Midbrain (tissue), 1 donor: ENCODE data around the gene CDIP1.
A peak's percentile ranks its signal among the peaks of the same experiment; 100 is the strongest.

ENCODE experiments used
- DNase-seq: peaks from one replicate; lab custom pipeline; 2025; lab: John Stamatoyannopoulos, UW

The CDIP1 gene

DNA sequence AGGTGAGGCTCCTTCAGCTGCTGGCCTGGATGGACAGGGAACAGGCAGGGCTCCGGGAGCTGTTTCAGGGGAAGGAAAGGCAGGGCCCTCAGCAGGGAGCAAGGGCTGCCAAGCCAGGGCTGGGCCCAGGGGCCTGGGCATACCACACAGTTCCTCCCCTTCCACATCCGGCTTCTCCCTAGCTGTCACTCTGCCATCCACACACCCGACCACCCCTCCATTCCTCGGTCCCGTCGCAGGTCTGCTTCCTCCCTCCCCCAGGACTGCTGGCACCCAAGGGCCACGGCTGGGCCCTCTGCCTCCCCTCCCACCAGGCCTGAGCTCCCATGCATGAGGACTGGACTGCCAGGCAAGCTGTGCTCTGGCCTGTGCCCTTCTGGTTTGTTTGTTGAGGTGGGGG, 24.0 kb downstream of the CDIP1 start:
- DNase-seq, result no peak

DNA sequence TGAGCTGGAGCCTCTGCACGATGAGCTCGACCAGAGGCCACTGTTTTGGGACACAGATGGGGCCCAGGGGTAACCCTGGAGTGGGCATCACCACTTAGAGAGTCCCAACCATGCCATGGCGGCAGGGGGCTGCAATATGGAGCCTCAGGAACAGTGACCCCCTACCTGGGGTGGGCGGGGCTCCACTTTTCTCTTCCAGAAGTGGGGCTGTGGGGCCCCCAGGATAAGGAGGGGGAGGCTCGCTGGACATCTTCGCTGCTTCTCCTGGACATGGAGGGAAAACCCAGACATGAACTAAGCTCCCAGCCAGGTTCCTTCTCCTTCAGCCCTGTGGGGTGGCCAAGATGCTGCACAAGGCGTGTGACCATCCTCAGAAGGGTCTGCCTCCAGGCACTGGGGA, 24.7 kb downstream of the CDIP1 start:
- no peak for DNase-seq

DNA sequence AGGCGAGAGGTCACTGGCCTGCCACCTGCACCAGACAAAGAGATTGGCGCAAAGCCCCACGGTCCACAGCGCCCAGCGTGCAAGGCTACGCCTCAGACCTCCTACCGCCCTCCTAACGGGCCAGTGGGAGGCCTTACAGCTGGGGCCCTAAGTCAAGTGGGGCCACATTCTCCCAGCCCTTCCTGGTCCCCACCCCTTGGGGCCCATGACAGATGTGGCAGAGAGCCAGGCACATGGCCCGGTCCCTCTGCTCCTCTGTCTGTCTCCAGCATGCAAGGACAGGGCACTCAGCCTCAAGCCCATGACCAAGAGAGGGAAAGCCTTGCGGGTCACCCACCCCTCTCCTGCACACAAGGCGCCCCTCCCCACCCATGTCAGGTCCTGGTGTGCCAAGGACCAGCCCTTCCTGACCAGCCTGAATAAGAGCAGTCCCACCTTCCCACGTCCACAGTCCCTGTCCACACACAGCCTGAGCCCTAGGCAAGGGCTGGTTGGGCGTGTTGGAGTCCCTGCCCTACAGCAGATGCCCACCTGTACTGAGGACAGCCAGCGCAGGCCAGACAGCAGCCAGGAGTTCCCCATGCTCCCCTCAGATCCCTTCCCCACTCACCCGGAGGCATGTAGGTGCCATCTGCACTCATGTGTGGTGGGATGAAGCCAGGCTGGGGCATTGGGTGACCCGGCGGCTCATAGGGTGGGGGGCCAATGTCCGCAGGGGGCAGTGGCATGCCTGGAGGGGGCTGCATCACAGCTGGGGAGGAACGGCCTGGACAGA, 25.3 kb downstream of the CDIP1 start:
- no peak for DNase-seq

DNA sequence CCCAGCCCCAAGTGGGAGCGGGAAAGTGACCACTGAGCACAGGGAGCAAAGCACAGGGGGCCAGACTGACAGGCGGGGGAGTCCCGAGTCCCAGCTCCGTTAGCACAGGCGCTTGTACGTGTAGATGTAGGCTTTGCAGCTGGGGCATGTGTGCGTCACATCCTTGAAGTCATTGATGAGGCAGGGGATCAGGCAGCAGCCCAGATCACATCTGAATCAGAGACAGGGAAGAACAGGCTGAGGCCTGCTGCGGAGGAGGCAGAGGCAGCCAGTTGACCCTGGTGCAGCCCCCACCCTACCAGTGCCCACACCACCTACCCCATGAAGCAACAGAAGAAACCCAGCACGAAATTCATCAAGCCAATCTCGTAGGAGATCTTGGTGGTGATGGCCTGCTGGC, 26.1 kb downstream of the CDIP1 start:
- DNase-seq, result no peak

DNA sequence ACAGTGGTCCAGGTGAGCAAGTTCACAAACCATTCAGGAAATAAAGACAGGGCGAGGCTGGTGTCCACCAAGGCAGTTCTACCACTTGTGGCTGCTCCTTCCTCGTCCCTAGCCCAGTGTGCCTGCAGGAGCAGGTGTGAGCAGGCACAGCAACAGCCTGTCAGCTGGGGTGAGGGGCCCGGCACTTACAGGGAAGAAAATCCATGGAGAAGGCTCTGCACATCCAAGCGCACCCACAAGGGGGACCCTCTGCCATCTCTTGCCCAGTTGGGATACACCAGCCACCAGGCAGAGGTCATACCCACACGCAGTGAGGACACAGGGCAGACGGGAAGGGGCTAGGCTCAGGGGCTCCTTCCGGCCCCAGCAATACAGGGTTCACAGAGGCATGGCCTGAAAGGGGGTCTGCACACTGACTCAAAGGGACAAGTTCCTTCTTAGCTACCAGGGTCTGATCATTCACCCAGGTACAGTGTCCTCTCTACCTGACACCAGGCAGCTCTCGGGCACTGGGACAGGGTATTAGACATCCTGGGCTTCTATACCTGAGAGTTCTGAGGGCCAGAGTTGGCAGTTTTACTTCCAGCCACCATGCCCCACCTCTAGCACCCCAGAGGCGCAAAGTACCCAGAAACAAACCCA, 27.0 kb downstream of the CDIP1 start:
- peak; percentile 37 for DNase-seq

DNA sequence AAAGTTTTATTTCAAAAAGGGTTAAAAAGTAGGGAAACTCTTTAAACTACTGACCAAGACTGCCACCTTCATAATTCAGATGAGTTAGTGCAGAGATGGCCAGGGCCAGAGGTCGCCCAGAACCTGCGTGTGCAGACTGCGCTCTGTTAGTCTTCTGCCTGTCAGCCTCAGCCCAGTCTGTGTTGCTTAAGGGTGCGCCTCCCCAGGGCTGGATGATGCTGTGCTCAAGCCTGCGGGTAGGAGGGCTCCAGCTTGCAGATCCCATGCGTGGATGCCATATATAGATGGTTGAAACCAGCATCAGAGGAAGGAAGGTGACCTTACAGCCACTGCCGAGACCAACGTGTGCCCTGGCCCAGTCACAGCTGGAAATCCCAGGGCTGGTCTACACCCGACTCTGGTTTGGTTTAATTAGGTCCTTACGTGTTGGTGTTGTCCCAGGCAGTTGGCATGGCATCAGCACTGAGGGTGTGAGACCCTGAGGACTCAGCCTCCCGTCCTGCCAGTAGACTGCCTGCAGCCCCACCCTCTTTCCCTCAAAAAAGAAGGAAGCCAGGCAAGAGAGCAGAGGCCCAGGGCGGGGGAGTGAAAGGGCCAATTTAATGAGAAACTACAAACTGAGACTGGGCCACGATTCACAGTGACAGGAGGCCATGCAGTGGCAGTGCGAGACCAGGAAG, 27.7 kb downstream of the CDIP1 start:
- DNase-seq, result no peak

DNA sequence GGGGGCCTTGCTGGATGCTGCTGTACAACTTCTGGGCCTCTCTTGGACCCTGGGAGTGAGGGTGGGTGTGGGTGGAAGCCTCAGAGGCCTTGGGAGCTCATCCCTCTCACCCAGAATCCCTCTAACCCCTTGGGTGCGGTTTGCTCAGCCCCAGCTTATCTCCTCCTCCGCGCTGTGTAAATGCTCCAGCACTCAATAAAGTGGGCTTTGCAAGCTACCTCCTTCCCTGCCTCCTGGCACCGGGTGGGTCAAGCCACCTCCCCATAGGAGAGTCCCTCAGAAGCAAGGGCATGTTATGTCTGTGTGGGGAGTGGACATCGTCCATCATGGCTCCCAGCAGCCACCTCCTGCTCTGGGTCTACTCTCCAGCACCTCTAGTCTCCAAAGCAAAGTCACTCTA, 28.4 kb downstream of the CDIP1 start:
- DNase-seq, result no peak

DNA sequence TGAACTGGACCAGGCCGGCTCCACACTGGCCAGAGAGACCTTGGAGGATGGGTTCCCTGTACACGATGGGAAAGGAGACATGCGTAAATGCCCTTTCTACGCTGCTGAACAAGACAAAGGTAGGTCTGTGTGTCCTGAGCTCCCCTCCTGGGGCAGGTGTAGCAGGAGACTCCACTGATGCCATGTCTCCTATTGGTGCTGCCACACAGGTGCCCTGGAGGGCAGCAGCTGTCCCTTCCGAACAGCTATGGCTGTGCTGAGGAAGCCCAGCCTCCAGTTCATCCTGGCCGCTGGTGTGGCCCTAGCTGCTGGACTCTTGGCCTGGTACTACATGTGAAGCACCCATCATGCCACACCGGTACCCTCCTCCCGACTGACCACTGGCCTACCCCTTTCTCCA, 29.2 kb downstream of the CDIP1 start:
- no peak for DNase-seq

DNA sequence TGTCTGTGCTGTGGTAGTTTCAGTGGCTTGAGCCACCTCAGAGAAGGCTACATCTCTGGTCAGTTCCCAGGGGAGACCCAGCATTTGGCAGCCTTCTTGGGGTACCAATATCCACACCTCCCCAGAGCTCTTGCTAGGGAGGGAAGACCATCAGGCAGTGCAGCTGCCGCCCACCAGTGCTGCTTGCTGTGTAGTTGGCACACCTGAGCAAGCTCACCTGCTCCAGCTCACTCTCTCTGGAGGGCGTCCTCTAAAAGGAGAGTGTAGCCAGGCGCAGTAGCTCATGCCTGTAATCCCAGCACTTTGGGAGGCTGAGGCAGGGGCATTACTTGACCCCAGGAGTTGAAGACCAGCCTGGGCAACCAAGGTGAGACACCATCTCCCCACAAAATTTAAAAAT, 29.8 kb downstream of the CDIP1 start:
- DNase-seq, result no peak

DNA sequence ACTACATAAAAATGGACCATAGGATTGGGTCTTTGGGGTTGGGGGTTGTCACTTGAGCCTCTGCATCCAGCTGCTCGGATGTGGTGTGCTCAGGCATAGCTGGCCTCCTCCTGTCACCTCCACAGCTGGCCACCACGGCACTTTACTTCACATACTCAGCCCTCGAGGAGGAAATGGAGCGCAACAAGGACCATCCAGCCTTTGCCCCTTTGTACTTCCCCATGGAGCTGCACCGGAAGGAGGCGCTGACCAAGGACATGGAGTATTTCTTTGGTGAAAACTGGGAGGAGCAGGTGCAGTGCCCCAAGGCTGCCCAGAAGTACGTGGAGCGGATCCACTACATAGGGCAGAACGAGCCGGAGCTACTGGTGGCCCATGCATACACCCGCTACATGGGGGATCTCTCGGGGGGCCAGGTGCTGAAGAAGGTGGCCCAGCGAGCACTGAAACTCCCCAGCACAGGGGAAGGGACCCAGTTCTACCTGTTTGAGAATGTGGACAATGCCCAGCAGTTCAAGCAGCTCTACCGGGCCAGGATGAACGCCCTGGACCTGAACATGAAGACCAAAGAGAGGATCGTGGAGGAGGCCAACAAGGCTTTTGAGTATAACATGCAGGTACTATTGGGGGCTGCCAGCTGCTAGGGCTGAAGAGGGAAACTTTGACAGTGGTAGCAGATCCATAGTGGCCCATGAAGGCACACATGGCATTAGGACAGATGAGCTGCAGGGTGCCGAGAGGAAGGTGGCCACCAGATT, 30.8 kb downstream of the CDIP1 start:
- no peak for DNase-seq

DNA sequence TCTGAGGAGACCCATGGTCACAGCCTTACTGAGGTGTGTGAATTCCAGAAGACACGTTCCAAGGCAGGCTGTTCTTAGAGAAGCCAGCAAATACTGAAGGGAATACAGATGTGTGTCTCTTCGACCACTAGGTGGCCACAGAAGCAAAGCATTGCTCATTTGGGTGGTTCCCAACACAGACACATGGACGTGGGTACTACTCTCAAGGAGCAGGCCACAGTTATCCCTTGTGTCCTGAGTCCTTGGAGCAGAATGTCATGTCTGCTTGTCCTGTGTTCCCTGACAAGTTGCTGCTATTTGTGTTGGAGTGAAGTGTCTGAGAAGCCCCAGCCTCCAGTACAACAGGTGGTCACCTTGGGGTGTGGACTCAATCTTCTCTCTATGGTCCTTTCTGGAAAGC, 32.1 kb downstream of the CDIP1 start:
- DNase-seq, result peak; percentile 80

DNA sequence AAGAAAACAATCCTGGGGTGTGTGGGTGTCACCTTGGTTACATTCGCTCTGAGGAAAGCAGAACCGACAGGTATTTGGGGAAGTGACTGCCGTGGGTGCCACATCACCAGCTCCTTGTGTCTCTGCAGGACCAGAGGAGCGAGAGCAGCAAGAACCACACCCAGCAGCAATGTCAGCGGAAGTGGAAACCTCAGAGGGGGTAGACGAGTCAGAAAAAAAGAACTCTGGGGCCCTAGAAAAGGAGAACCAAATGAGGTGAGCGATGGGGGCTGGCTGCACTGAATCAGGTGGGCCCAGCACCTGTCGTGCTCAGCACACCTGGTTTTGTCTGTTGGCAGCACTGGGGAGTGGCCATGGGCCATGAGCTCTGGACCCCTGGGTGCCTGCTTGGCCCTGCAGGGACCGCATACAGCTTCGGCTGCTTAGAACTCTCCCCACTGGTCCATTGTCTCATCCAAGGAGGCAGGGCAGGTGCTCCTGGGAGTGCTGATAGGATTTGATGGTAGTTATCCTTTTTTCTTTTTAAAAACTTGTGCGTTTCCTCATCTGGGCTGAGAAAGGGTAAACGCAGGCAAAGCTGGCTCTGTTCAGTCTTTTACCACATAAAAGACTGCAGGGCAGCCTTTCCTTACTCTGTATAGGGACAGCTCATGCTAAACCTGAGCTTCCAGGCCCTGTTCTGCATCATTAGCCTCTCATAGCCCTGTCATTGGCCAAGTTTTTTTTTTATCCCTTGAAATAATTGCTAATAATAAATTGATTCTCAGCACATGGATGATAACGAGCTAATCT, 33.0 kb downstream of the CDIP1 start:
- no peak for DNase-seq

DNA sequence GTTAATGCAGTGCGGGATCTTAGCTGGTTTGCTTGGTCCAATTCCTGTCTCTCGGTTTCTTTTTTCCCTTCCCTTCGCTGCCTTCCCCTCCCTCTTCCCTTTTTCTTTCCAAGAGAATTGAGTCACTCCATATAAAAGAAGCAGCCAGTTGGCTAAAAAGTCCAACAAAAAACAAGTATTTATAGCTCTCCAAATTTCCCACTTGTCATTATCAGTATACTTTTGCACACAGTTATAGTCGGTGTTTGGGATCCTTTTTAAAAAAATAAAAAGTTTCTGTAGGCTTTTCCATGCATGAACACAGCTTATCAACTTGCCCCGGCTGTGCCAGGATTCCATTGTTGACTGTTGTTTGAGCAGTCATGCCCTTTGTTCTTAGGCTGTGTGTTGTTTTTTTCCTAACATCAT, 37.5 kb downstream of the CDIP1 start:
- DNase-seq, result peak; percentile 60

DNA sequence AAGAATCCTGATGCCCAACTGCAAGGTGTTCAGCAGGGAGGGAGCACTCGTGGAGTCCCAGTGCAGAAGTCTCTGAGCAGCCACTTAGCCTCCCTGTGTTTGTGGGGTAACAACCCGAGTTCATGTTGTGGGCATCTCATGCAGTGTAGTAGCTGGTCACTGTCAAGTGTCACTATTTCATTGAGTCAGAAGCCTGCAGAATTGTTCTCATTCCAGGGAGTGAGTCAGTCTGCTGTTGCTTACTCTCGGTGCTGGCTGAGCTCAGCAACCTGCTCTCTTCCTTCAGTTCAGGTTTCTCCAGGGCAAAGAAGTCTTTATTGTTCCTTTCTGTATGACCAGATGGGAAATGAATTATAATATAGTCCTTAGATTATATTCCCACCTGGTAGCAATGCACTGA, 38.3 kb downstream of the CDIP1 start:
- DNase-seq, result peak; percentile 51

DNA sequence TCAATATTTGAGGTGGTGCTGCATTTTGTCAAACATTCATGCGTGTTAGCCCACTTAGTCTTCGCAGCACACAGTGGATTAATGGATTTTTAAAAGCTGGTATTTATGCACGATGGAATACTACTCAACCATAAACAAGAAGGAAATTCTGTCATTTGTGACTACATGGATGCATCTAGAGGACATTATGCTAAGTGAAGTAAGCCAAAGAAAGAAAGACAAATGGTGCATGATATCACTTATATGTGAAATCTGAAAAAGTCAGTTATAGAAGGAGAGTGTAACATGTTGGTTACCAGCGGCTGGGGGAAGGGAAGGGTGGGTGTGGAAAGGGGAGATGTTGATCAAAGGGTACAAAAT, 39.4 kb downstream of the CDIP1 start:
- DNase-seq, result no peak

DNA sequence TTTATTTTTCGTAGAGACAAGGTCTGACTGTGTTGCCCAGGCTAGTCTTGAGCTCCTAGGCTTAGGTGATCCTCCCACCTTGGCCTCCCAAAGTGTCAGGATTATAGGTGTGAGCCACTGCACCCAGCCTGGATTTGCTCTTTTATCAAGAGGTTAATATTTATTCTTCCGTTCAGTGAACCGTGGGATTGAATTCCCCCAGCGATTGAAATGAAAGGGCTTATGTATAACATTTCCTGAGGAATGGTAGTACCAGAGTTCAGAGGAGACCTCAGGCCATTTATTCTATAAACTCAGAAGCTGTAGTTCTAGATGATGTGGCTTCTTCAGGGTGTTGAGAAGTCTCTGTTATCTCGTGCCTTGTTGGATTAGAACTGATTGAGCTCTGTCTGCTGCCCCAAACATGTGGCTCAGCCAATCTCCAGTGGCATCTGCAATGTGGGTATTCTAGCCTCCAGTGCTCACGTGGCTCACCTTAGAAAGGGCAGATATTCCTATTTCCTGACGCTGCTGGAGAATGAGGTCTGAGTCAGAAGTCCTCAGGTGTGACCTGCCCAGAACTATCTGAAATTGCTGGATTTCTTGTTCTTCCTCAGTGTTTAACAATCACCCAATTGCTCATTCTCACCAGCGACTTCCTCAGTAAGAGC, 39.9 kb downstream of the CDIP1 start:
- no peak for DNase-seq

DNA sequence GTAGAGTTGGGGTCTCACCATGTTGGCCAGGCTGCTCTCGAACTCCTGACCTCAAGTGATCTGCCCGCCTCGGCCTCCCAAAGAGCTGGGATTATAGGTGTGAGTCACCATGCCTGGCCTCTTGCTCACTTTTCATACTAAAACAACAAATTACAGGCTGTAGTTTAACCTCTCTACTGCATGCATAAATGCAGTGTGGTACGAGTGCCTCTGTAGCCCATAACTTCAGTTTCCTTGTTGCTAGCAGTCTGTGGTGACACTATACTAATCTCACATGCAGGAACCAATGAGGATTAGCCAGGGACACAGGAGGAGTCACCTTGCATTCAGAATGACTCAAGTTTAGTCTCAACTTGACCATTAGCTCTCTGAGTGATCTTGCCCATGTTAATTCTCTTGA, 42.3 kb downstream of the CDIP1 start:
- no peak for DNase-seq

DNA sequence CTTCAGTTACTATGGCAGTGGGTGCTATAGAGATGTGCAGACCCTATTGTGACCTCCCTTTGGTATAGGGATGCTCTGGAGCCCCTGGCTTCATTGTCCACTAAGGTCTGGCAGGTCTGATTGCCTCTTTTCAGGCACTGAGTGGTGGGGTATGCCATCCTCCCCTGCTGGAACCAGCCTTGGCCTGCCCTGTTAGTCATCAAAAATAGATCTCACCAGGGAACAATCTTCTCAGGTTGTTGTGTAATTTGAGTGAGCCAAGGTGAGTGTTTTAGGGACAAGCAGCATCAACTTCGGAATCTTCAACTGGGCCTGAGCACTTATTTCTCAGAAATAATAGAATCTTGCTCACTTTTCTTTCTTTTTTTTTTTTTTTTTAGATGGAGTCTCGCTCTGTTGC, 42.8 kb downstream of the CDIP1 start:
- DNase-seq, result no peak

DNA sequence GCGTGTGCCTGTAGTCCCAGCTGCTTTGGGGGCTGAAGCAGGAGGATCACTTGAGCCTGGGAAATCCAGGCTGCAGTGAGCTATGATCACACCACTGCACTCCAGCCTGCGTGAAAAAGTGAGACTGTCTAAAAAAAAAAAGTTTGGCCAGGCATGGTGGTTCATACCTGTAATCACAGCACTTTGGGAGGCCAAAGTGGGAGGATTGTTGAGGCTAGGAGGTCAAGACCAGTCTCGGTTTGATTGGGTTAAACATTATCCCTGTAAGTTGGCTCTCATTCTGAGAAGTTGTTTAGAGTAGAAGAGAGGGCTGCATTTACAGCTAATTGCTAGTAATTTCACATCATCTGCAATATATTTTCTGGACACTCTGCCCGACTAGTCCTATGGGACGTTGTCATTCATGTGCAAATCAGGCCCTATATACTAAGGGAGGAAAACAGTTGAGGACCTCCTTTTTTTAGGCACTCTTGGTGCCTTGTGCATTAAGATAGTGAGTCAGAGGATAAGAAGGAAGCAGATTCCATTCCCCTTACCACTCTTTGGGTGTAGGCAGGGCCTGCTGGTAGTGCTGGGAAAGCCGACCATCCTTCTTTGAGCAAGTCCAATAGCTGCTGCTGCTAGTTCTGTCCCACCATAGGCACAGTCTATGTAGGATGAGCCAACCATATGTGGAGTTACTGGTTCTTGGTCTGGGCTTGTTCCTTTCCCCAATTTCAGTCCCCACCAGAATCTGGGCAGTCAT, 43.7 kb downstream of the CDIP1 start:
- DNase-seq, result no peak

DNA sequence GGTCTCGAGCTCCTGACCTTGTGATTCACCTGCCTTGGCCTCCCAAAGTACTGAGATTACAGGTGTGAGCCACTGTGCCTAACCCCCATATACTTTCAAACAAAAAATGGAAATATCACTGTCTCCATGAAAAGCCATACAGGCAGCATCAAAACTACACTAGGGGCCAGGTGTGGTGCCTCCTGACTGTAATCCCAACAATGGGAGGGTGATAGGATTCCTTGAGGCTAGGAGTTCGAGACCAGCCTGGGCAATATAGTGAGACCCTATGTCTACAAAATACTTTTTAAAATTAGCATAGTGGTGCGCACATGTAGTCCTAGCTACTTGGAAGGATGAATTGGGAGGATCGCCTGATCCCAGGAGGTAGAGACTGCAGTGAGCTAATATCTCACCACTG, 46.7 kb downstream of the CDIP1 start:
- DNase-seq, result no peak

DNA sequence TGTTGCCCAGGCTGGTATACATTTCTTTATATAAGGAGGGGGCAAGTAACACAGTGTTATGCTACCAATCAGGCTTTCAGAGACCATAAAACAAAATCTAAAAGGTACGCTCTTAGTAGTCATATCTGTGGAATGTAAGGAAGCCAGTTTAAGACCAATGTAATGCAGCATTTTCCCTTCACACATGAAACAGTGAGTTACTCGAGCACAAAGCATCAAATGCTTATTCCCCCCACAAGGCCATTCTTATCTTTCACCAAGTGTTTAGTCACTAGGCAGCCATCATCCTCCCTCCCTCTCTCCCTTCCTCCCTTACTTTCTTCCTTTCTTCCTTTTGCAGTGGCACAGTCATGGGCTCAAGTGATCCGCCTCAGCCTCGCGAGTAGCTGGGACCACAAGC, 49.5 kb downstream of the CDIP1 start:
- no peak for DNase-seq
